HepG2 (cell line): Measurements from ENCODE around the gene OPN3. TPM values are rescaled to one million over a fixed set of nuclear protein-coding genes. Genes with fewer than 3 reads are reported as not detected.

Source experiments
- ATAC-seq: fragments of 200-7000 bp; cut with Tn5 transposase; 3 replicates; pipeline ENCODE4 v1.9.1; 2020; ENCODE audit warnings: mild to moderate bottlenecking, moderate library complexity
- BruUV-seq: library from RNA; stranded (reverse); fragments of 400-500 nt; replicated peaks from 2 replicates; lab custom pipeline; 2021; lab: Mats Ljungman, UMichigan
- CTCF ChIA-PET: fragments of 300-600 bp; formaldehyde crosslinking; extraction: SDS; loops from one replicate; lab custom pipeline; 2021; ENCODE audit warnings: low total read pairs, inconsistent platforms, low intra/inter-chr PET ratio; lab: Yijun Ruan, JAX
- POLR2A ChIA-PET: fragments of 350-600 bp; sonication (Branson Sonifier 250); formaldehyde crosslinking; loops from one replicate; lab custom pipeline; 2020; ENCODE audit warnings: antibody characterized with exemption, inconsistent platforms; lab: Yijun Ruan, JAX
- DNase-seq: peaks from one replicate; pipeline ENCODE4 v3.0.0-alpha.2; 2015; ENCODE audit warnings: low spot score
- FAIRE-seq: peaks from 3 replicates; lab custom pipeline; 2011; peaks lifted over from hg19 to GRCh38; lab: Jason Lieb, UNC
- H2AFZ ChIP-seq: one replicate; pipeline ENCODE4 v1.6.1; 2011; ENCODE audit warnings: low read length, inconsistent platforms
- H3K27ac ChIP-seq: fragments of 300-600 bp; 3 replicates; pipeline ENCODE4 v1.8.0; 2011; ENCODE audit warnings: mixed run types, mild to moderate bottlenecking, mixed read lengths, low read length, inconsistent platforms; ENCODE audit not compliant: insufficient read depth; ENCODE audit errors: extremely low read length
- H3K27me3 ChIP-seq, 2 experiments: fragments of 200-600 bp in 1 of 2; 2 replicates in 1 of 2; 3 replicates in 1 of 2; pipeline versions ENCODE4 v1.6.0 to v1.8.0; 2011; ENCODE audit warnings: low read length in 2 of 2, mild to moderate bottlenecking in 2 of 2, moderate library complexity in 2 of 2, inconsistent platforms in 1 of 2; ENCODE audit not compliant: insufficient read depth in 2 of 2, control insufficient read depth in 1 of 2
- H3K36me3 ChIP-seq, 2 experiments: fragments of 200-600 bp in 1 of 2; replicated peaks in 1 of 2; 2 replicates in 1 of 2; 3 replicates in 1 of 2; pipeline versions ENCODE4 v1.5.1 to v1.8.0; 2011; ENCODE audit warnings: low read length in 2 of 2, inconsistent platforms in 1 of 2; ENCODE audit not compliant: insufficient read depth in 2 of 2, control insufficient read depth in 1 of 2
- H3K4me1 ChIP-seq: 2 replicates; pipeline ENCODE4 v1.5.1; 2012; ENCODE audit warnings: low read length, inconsistent platforms; ENCODE audit not compliant: insufficient read depth
- H3K4me2 ChIP-seq: 2 replicates; pipeline ENCODE4 v1.6.0; 2011; ENCODE audit warnings: low read depth, low read length, inconsistent platforms
- H3K4me3 ChIP-seq, 3 experiments: fragments of 200-600 bp in 1 of 3; sonication (generic), shearing (Covaris generic) in 1 of 3; replicated peaks in 1 of 3; 2 replicates each; pipeline ENCODE4 v1.5.1; 2011 to 2016; ENCODE audit warnings: low read length in 3 of 3, inconsistent platforms in 2 of 3, low read depth in 2 of 3, mild to moderate bottlenecking in 2 of 3, control low read depth in 1 of 3, mixed read lengths in 1 of 3; ENCODE audit not compliant: insufficient read depth in 1 of 3
- H3K79me2 ChIP-seq: one replicate; pipeline ENCODE4 v1.6.1; 2011; ENCODE audit warnings: low read length, inconsistent platforms; ENCODE audit not compliant: insufficient read depth
- H3K9ac ChIP-seq: 2 replicates; pipeline ENCODE4 v1.6.0; 2011; ENCODE audit warnings: mild to moderate bottlenecking, low read depth, low read length, inconsistent platforms; ENCODE audit not compliant: insufficient read depth
- H3K9me3 ChIP-seq: 2 replicates; pipeline ENCODE4 v1.5.1; 2012; ENCODE audit warnings: mild to moderate bottlenecking, low read length
- H4K20me1 ChIP-seq: 2 replicates; pipeline ENCODE4 v1.6.0; 2011; ENCODE audit warnings: inconsistent platforms, mild to moderate bottlenecking, low read length, moderate library complexity; ENCODE audit not compliant: insufficient read depth
- FIP1L1 ChIP-seq: fragments of 200-400 bp; formaldehyde crosslinking; IDR thresholded peaks from 2 replicates; pipeline ENCODE4 v1.6.1; 2018; ENCODE audit warnings: low read depth, mild to moderate bottlenecking, low read length, moderate library complexity, borderline replicate concordance; ENCODE audit not compliant: insufficient read depth
- NFATC3 ChIP-seq: sonication (generic); formaldehyde crosslinking; IDR thresholded peaks from 2 replicates; pipeline ENCODE4 v1.5.1; 2020; ENCODE audit warnings: mild to moderate bottlenecking, missing genetic modification reagents
- RAD51 ChIP-seq: fragments of 450-650 bp; IDR thresholded peaks from 2 replicates; pipeline ENCODE4 v1.6.1; 2016; ENCODE audit warnings: borderline replicate concordance
- STAT5B ChIP-seq: sonication (generic); formaldehyde crosslinking; IDR thresholded peaks from 2 replicates; pipeline ENCODE4 v1.4.0; 2020; ENCODE audit warnings: missing genetic modification reagents
- TBP ChIP-seq: sonication (generic); formaldehyde crosslinking; IDR thresholded peaks from 2 replicates; pipeline ENCODE4 v1.5.0; 2020; ENCODE audit warnings: missing genetic modification reagents
- ZFP91 ChIP-seq: sonication (generic); formaldehyde crosslinking; IDR thresholded peaks from 2 replicates; pipeline ENCODE4 v1.9.0; 2022; ENCODE audit warnings: missing genetic modification reagents, mild to moderate bottlenecking, borderline replicate concordance
- ZNF138 ChIP-seq: sonication (generic); formaldehyde crosslinking; IDR thresholded peaks from 2 replicates; pipeline ENCODE4 v1.5.0; 2020; ENCODE audit warnings: mild to moderate bottlenecking, low read depth, missing genetic modification reagents
- ZNF883 ChIP-seq: sonication (generic); formaldehyde crosslinking; IDR thresholded peaks from 2 replicates; pipeline ENCODE4 v1.5.1; 2020; ENCODE audit warnings: mild to moderate bottlenecking, missing genetic modification reagents; ENCODE audit errors: not compliant biosample characterization
- ZSCAN31 ChIP-seq: sonication (generic); formaldehyde crosslinking; IDR thresholded peaks from 2 replicates; pipeline ENCODE4 v1.5.0; 2020; ENCODE audit warnings: low read depth, mild to moderate bottlenecking, missing genetic modification reagents
- ZUFSP ChIP-seq: sonication (generic); formaldehyde crosslinking; IDR thresholded peaks from 2 replicates; pipeline ENCODE4 v1.9.0; 2021; ENCODE audit warnings: missing genetic modification reagents, mild to moderate bottlenecking, borderline replicate concordance
- WGBS: methylation state at CpG from one replicate; pipeline ENCODE4 v1.1.6; 2017; ENCODE audit warnings: low lambda C conversion rate; 5-methylcytosine and 5-hydroxymethylcytosine counted together
- in situ Hi-C: cut with HindIII; loops from 2 replicates; pipeline ENCODE4 v1.10.0; 2017; ENCODE audit warnings: low pct_unique_long_range_greater_than_20kb; ENCODE audit not compliant: extremely low pct_ligation_motif_present
- intact Hi-C: fragments of 100-400 bp; cut with micrococcal nuclease; formaldehyde crosslinking; loops from one replicate; pipeline ENCODE4 v1.10.0; 2022; ENCODE audit not compliant: unreplicated experiment
- polyA plus RNA-seq, 8 experiments: library from polyadenylated mRNA; depleted of rRNA in 3 of 8; stranded (reverse) in 7 of 8; unstranded in 1 of 8; fragments of >200 nt; fragmentation: Illumina TruSeq in 4 of 8; extraction: Trizol in 4 of 8; gene quantifications; 2 replicates each; pipeline versions ENCODE4 v1.2.1 to v1.2.3, GENCODE V29; 2011 to 2016; ENCODE audit warnings: low read depth in 4 of 8, missing spikeins in 1 of 8, mixed read lengths in 1 of 8; ENCODE audit not compliant: insufficient read depth in 1 of 8
- total RNA-seq, 5 experiments: library from RNA; depleted of rRNA; stranded (reverse); fragments of >200 nt; fragmentation: Illumina TruSeq; extraction: Trizol; gene quantifications; 2 replicates each; pipeline ENCODE4 v1.2.3, GENCODE V29; 2016; ENCODE audit warnings: low read depth in 1 of 5
- TF ChIP-seq, protein P1 (sequence below): sonication (generic); formaldehyde crosslinking; conservative IDR thresholded peaks from 2 replicates; pipeline ENCODE4 v1.8.0; 2022; ENCODE audit warnings: mild to moderate bottlenecking, moderate library complexity, missing genetic modification reagents

OPN3 gene
- total and polyA plus RNA-seq, 2 of the 13 experiments (the other 11 are each of a cell fraction or from before 2014, with no cell fraction given), result 17.4 to 23.0 TPM

- TF ChIP-seq, protein P1, sequence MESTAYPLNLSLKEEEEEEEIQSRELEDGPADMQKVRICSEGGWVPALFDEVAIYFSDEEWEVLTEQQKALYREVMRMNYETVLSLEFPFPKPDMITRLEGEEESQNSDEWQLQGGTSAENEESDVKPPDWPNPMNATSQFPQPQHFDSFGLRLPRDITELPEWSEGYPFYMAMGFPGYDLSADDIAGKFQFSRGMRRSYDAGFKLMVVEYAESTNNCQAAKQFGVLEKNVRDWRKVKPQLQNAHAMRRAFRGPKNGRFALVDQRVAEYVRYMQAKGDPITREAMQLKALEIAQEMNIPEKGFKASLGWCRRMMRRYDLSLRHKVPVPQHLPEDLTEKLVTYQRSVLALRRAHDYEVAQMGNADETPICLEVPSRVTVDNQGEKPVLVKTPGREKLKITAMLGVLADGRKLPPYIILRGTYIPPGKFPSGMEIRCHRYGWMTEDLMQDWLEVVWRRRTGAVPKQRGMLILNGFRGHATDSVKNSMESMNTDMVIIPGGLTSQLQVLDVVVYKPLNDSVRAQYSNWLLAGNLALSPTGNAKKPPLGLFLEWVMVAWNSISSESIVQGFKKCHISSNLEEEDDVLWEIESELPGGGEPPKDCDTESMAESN (CRISPR knock-in tag), result no peak
- TF ChIP-seq ZNF138 (no peak), ZSCAN31 (CRISPR knock-in tag) (no peak), TBP (no peak), ZUFSP (CRISPR knock-in tag) (no peak), FIP1L1 (no peak)
- TF ChIP-seq, all 625 proteins: peak for 0
Measured at GRCh38 chr1:241679404-241679803, 39.2 kb upstream of the OPN3 start (continued).

DNA sequence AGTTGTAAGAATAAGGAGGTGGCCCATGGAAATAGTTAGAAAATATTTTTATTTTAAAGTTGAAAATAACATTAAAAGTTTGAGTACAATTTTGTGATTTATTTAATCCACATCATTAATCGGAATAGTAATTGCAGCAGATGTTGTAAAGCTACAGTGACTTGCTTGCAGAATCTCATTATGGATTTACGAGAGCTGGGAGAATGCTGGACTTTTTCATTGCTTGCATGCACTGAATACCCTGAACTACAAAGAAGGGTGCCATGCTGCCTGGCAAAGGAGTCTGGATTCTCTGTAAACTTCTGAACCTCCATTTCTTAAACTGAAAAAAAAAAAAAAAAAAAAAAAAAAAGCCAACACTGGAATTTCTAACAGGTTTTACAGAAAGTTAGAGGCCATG, 38.4 kb upstream of the OPN3 start:
- Histone ChIP-seq H3K4me1 (no peaks in the 10 kb centered on the region), H3K4me3 (no peak overlapping the region), H3K9ac (no peak overlapping the region), H3K4me2 (no peak overlapping the region), H3K9me3 (no peaks in the 10 kb centered on the region), H4K20me1 (no peaks in the 10 kb centered on the region), H2AFZ (no peak overlapping the region), H3K79me2 (no peaks in the 10 kb centered on the region), H3K36me3 (no peaks in the 10 kb centered on the region), H3K27ac (no peak overlapping the region), H3K27me3 (no peaks in the 10 kb centered on the region)
- WGBS, result 0% methylated on average over 2 of the region's 2 CpGs
- no TSS peak for BruUV-seq
- POLR2A ChIA-PET, result no interaction called here
- no peak for FAIRE-seq
- no peak for DNase-seq
- no peak for ATAC-seq
- in situ Hi-C loops (no loop called here), intact Hi-C loops (no loop called here)
- CTCF ChIA-PET, result no interaction called here
- TF ChIP-seq RAD51 (no peak), NFATC3 (CRISPR knock-in tag) (no peak), ZNF883 (CRISPR knock-in tag) (no peak), ZFP91 (CRISPR knock-in tag) (no peak), STAT5B (CRISPR knock-in tag) (no peak)
